Liver (tissue), 9 donors: ENCODE data around the gene MAF. TPM values are rescaled to one million over a fixed set of nuclear protein-coding genes. Genes with fewer than 3 reads are reported as not detected.
A peak's percentile ranks its signal among the peaks of the same experiment; 100 is the strongest.

Experiments
- DNase-seq: peaks from one replicate; pipeline ENCODE4 v3.0.0-alpha.2; 2017; ENCODE audit warnings: low spot score
- H3K27ac ChIP-seq, 2 donors: one replicate each; pipeline ENCODE4 v1.7.0; 2013; ENCODE audit warnings: inconsistent platforms in 2 of 2, low read length in 2 of 2, control low read depth in 1 of 2, low read depth in 1 of 2, mild to moderate bottlenecking in 1 of 2
- H3K27me3 ChIP-seq, 4 donors: one replicate each; pipeline versions ENCODE4 v1.6.1 to v1.7.0; 2013; ENCODE audit warnings: low read length in 3 of 4, inconsistent platforms in 1 of 4, mild to moderate bottlenecking in 1 of 4, moderate library complexity in 1 of 4; ENCODE audit not compliant: control insufficient read depth in 4 of 4, insufficient read depth in 4 of 4
- H3K36me3 ChIP-seq, 4 donors: one replicate each; pipeline versions ENCODE4 v1.6.1 to v1.7.0; 2013; ENCODE audit warnings: low read length in 3 of 4, mild to moderate bottlenecking in 3 of 4, low read depth in 1 of 4, moderate library complexity in 1 of 4; ENCODE audit not compliant: control insufficient read depth in 4 of 4, insufficient read depth in 3 of 4
- H3K4me1 ChIP-seq, 4 donors: one replicate each; pipeline versions ENCODE4 v1.6.1 to v1.7.0; 2013; ENCODE audit warnings: low read length in 3 of 4, mild to moderate bottlenecking in 3 of 4, moderate library complexity in 1 of 4; ENCODE audit not compliant: control insufficient read depth in 4 of 4, insufficient read depth in 4 of 4
- H3K4me3 ChIP-seq, 3 donors: one replicate each; pipeline versions ENCODE4 v1.6.1 to v1.7.0; 2013; ENCODE audit warnings: low read length in 3 of 3, control low read depth in 1 of 3, low read depth in 1 of 3, mild to moderate bottlenecking in 1 of 3
- H3K9ac ChIP-seq, 2 donors: one replicate each; pipeline ENCODE4 v1.7.0; 2013; ENCODE audit warnings: low read length in 2 of 2, mild to moderate bottlenecking in 2 of 2, moderate library complexity in 2 of 2, control low read depth in 1 of 2, low read depth in 1 of 2
- H3K9me3 ChIP-seq, 4 donors: one replicate each; pipeline versions ENCODE4 v1.6.1 to v1.7.0; 2013; ENCODE audit warnings: low read length in 3 of 4; ENCODE audit not compliant: control insufficient read depth in 4 of 4
- ATF3 ChIP-seq: IDR thresholded peaks from 2 replicates; pipeline ENCODE4 v1.6.1; 2016; ENCODE audit warnings: antibody characterized with exemption
- CTCF ChIP-seq: fragments of 150-350 bp; IDR thresholded peaks from 2 replicates; pipeline ENCODE4 v1.5.1; 2017; ENCODE audit warnings: improper control_type of control experiment, low read depth, low read length; ENCODE audit not compliant: missing input control
- EGR1 ChIP-seq, 2 donors: IDR thresholded peaks; 2 replicates each; pipeline ENCODE4 v1.6.1; 2016 to 2018; ENCODE audit warnings: antibody characterized with exemption in 2 of 2, low read depth in 2 of 2
- FOXA1 ChIP-seq: IDR thresholded peaks from 2 replicates; pipeline ENCODE4 v1.6.1; 2016; ENCODE audit warnings: antibody characterized with exemption
- FOXA2 ChIP-seq: IDR thresholded peaks from 2 replicates; pipeline ENCODE4 v1.6.1; 2016; ENCODE audit warnings: antibody characterized with exemption
- GABPA ChIP-seq, 2 donors: IDR thresholded peaks in 1 of 2; conservative IDR thresholded peaks in 1 of 2; 2 replicates each; pipeline ENCODE4 v1.6.1; 2016; ENCODE audit warnings: antibody characterized with exemption in 2 of 2, mild to moderate bottlenecking in 1 of 2, moderate library complexity in 1 of 2
- HNF4A ChIP-seq, 2 donors: conservative IDR thresholded peaks; 2 replicates each; pipeline ENCODE4 v1.6.1; 2016; ENCODE audit warnings: antibody characterized with exemption in 2 of 2, mild to moderate bottlenecking in 2 of 2
- HNF4G ChIP-seq: IDR thresholded peaks from 2 replicates; pipeline ENCODE4 v1.6.1; 2016; ENCODE audit warnings: antibody characterized with exemption
- JUND ChIP-seq, 2 donors: IDR thresholded peaks; 2 replicates each; pipeline ENCODE4 v1.6.1; 2016; ENCODE audit warnings: antibody characterized with exemption in 2 of 2
- MAX ChIP-seq: IDR thresholded peaks from 2 replicates; pipeline ENCODE4 v1.6.1; 2016; ENCODE audit warnings: antibody characterized with exemption
- NR2F2 ChIP-seq: IDR thresholded peaks from 2 replicates; pipeline ENCODE4 v1.6.1; 2016; ENCODE audit warnings: antibody characterized with exemption
- RAD21 ChIP-seq, 2 donors: IDR thresholded peaks; 2 replicates each; pipeline ENCODE4 v1.6.1; 2016; ENCODE audit warnings: antibody characterized with exemption in 2 of 2, mild to moderate bottlenecking in 2 of 2
- REST ChIP-seq: IDR thresholded peaks from 2 replicates; pipeline ENCODE4 v1.6.1; 2016; ENCODE audit warnings: antibody characterized with exemption, mild to moderate bottlenecking
- RXRA ChIP-seq, 2 donors: IDR thresholded peaks; 2 replicates each; pipeline ENCODE4 v1.6.1; 2017 to 2018; ENCODE audit warnings: antibody characterized with exemption in 2 of 2, mild to moderate bottlenecking in 1 of 2
- SP1 ChIP-seq: IDR thresholded peaks from 2 replicates; pipeline ENCODE4 v1.6.1; 2018; ENCODE audit warnings: antibody characterized with exemption, mild to moderate bottlenecking
- TAF1 ChIP-seq: conservative IDR thresholded peaks from 2 replicates; pipeline ENCODE4 v1.6.1; 2016; ENCODE audit warnings: antibody characterized with exemption, mild to moderate bottlenecking
- YY1 ChIP-seq: IDR thresholded peaks from 2 replicates; pipeline ENCODE4 v1.6.1; 2016; ENCODE audit warnings: antibody characterized with exemption, mild to moderate bottlenecking
- WGBS: extraction: QIAGEN DNeasy Blood & Tissue Kit; methylation state at CpG from one replicate; pipeline ENCODE4 v1.1.7; 2013; 5-methylcytosine and 5-hydroxymethylcytosine counted together
- polyA plus RNA-seq, 2 donors: library from polyadenylated mRNA; stranded (reverse) in 1 of 2; unstranded in 1 of 2; fragments of 200-250 nt in 1 of 2; fragments of >200 nt in 1 of 2; fragmentation: Nextera tagmentation in 1 of 2; extraction: Ambion mirVana in 1 of 2; gene quantifications; one replicate each; pipeline versions ENCODE4 v1.2.1 to v1.2.3, GENCODE V29; 2013 to 2015
- total RNA-seq, 2 donors: library from RNA; depleted of rRNA; stranded (reverse); fragments of >200 nt; gene quantifications; one replicate each; pipeline ENCODE4 v1.2.3, GENCODE V29; 2014
- TF ChIP-seq, protein P1 (sequence below): IDR thresholded peaks from 2 replicates; pipeline ENCODE4 v1.6.1; 2016; ENCODE audit warnings: antibody characterized with exemption
- donor health status: healthy.
- donor health status: healthy.
- donor health status: healthy.
- donor health status: healthy.
- donor health status: healthy.

The MAF gene
- total and polyA plus RNA-seq, 4 donors, result 9.7 to 20.9 (median 16.7) TPM

DNA sequence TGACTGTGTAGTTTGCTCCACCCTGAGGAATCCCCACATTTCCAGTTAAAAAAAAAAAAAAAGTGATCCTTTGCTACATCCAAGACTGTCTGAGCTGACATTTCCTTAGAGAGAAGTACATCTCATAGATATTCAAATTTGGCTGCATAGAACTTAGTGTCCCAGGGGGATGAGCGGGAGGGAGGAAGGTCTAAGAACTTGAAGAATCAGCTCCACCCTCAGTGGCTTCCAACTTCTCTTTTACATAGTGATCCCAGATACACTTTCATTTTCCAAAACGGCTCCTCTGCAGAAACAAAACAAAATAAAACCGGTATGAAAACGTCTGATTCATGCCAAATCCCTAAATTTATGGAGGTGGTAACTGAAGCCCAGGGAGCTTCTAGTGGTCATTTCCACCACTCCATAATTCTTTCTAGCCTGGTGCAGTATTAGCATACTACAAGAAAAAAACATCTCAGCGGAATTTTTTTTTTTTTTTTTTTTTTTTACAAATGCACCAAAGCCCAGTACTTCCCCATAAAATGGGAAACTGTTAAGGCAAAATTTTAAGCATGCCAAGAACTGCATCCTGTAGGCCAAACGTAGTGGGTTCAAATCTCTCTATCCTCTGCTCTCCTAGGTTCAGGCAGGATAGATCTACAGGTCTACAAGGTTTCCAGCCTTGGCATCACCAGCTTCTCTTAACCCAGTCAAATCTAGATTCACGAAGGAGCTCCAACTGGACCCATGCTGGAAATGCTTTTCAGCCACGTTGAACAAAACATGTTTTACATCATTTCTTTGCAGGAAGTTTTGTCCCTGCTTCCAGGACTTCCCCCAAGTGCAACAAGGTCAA is 29.3 kb downstream of the MAF start:
- Histone ChIP-seq H3K4me1 (no peaks in the 10 kb centered on the region), H3K27me3 (no peaks in the 10 kb centered on the region), H3K9me3 (no peaks in the 10 kb centered on the region), H3K4me3 (no peak overlapping the region), H3K9ac (no peak overlapping the region), H3K27ac (no peak overlapping the region), H3K36me3 (no peaks in the 10 kb centered on the region)
- no peak for TF ChIP-seq REST
- TF ChIP-seq SP1, result peak; percentile 22
- peak in 1 of 2 donors; percentile 28 for TF ChIP-seq RAD21 (IDR thresholded peaks at IDR 0.05)
- no peak for TF ChIP-seq HNF4A (conservative IDR thresholded peaks at IDR 0.05)
- peak; percentile 34 for TF ChIP-seq NR2F2
- DNase-seq, result no peak
- 39% methylated on average over 8 of the region's 8 CpGs for WGBS

- TF ChIP-seq, protein P1, sequence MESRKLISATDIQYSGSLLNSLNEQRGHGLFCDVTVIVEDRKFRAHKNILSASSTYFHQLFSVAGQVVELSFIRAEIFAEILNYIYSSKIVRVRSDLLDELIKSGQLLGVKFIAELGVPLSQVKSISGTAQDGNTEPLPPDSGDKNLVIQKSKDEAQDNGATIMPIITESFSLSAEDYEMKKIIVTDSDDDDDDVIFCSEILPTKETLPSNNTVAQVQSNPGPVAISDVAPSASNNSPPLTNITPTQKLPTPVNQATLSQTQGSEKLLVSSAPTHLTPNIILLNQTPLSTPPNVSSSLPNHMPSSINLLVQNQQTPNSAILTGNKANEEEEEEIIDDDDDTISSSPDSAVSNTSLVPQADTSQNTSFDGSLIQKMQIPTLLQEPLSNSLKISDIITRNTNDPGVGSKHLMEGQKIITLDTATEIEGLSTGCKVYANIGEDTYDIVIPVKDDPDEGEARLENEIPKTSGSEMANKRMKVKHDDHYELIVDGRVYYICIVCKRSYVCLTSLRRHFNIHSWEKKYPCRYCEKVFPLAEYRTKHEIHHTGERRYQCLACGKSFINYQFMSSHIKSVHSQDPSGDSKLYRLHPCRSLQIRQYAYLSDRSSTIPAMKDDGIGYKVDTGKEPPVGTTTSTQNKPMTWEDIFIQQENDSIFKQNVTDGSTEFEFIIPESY, result no peak
- TF ChIP-seq FOXA1 (no peak), FOXA2 (peak; percentile 20), EGR1 (IDR thresholded peaks at IDR 0.05; ENCODE audit: low read depth in 2 of 2) (peak in 1 of 2 donors; percentile 29), CTCF (no peak), RXRA (IDR thresholded peaks at IDR 0.05) (peak; percentile 79), JUND (IDR thresholded peaks at IDR 0.05) (peak; percentile 85), HNF4A (conservative IDR thresholded peaks at IDR 0.05) (peak; percentile 96 to 97), REST (peak; percentile 54), NR2F2 (no peak), YY1 (peak; percentile 93), HNF4G (peak; percentile 90), MAX (peak; percentile 85), RAD21 (IDR thresholded peaks at IDR 0.05) (peak; percentile 2 to 50), ATF3 (peak; percentile 59), GABPA (IDR thresholded peaks at IDR 0.05 in 1 of 2, conservative IDR thresholded peaks at IDR 0.05 in 1 of 2) (no peak), TAF1 (no peak), SP1 (peak; percentile 93)
- WGBS, result 34% methylated on average over 6 of the region's 6 CpGs
- Histone ChIP-seq H3K9ac (no peak overlapping the region), H3K9me3 (no peaks in the 10 kb centered on the region), H3K27ac (peak overlapping the region; percentile 60 to 85), H3K4me3 (no peak overlapping the region), H3K27me3 (no peaks in the 10 kb centered on the region), H3K36me3 (no peaks in the 10 kb centered on the region), H3K4me1 (peaks cover 4 to 48% (median 36%) of the 10 kb centered on the region in 4 donors)
- peak; percentile 49 for DNase-seq
Observed at GRCh38 chr16:79564671-79565107, 35.8 kb downstream of the MAF start.
